HL-60/S4 (cell line): ENCODE results near the gene ADAMTSL1.
"Not testable (repeated sequence)": the region's sequence is repeated elsewhere in the genome, so short reads cannot be mapped to it uniquely, and the experiment has no call there.

ENCODE experiments used
- in situ Hi-C: fragments of 300-500 bp; cut with MboI; formaldehyde crosslinking; loops from 2 replicates; pipeline ENCODE4 v1.14.3; 2022; ENCODE audit warnings: low sequenced_read_pairs

ADAMTSL1 gene

GRCh38 chr9:18920141-18921084, 446.5 kb downstream of the ADAMTSL1 start:
- in situ Hi-C loops, result no loop called here

GRCh38 chr9:18921366-18922075, 447.6 kb downstream of the ADAMTSL1 start:
- in situ Hi-C loops, result no loop called here

- in situ Hi-C loops, result no loop called here
These were observed 448.4 kb downstream of the ADAMTSL1 start for GRCh38 chr9:18922161-18922885.

- in situ Hi-C loops, result no loop called here
These were observed 449.2 kb downstream of the ADAMTSL1 start for GRCh38 chr9:18923167-18923566.

- in situ Hi-C loops, result no loop called here
These were observed 449.9 kb downstream of the ADAMTSL1 start for GRCh38 chr9:18923671-18924430.

- in situ Hi-C loops, result no loop called here
These were observed 451.9 kb downstream of the ADAMTSL1 start for GRCh38 chr9:18925880-18926279.

- in situ Hi-C loops, result no loop called here
These were observed 452.6 kb downstream of the ADAMTSL1 start for GRCh38 chr9:18926513-18926912.

- in situ Hi-C loops, result no loop called here
These were observed 454.8 kb downstream of the ADAMTSL1 start for GRCh38 chr9:18928711-18929110.

GRCh38 chr9:18930611-18931010, 456.7 kb downstream of the ADAMTSL1 start:
- in situ Hi-C loops, result not testable (repeated sequence)

GRCh38 chr9:18935541-18935940, 461.6 kb downstream of the ADAMTSL1 start:
- in situ Hi-C loops, result no loop called here

GRCh38 chr9:18936094-18936871, 462.3 kb downstream of the ADAMTSL1 start:
- in situ Hi-C loops, result no loop called here

GRCh38 chr9:18939943-18940342, 466.0 kb downstream of the ADAMTSL1 start:
- in situ Hi-C loops, result no loop called here

- in situ Hi-C loops, result no loop called here
These were observed 467.2 kb downstream of the ADAMTSL1 start for GRCh38 chr9:18941060-18941740.

- in situ Hi-C loops, result no loop called here
These were observed 468.8 kb downstream of the ADAMTSL1 start for GRCh38 chr9:18942801-18943200.

GRCh38 chr9:18947892-18948339, 474.0 kb downstream of the ADAMTSL1 start:
- in situ Hi-C loops, result no loop called here

GRCh38 chr9:18951936-18952335, 478.0 kb downstream of the ADAMTSL1 start:
- in situ Hi-C loops, result no loop called here

- in situ Hi-C loops, result no loop called here
These were observed 481.7 kb downstream of the ADAMTSL1 start for GRCh38 chr9:18955626-18956025.
